SW 1271 (cell line): Measurements from ENCODE around the gene ACVR2A.

ENCODE experiments used
- DNase-seq, 2 experiments: peaks; one replicate each; lab custom pipeline; 2025; lab: John Stamatoyannopoulos, UW

Gene ACVR2A

DNA sequence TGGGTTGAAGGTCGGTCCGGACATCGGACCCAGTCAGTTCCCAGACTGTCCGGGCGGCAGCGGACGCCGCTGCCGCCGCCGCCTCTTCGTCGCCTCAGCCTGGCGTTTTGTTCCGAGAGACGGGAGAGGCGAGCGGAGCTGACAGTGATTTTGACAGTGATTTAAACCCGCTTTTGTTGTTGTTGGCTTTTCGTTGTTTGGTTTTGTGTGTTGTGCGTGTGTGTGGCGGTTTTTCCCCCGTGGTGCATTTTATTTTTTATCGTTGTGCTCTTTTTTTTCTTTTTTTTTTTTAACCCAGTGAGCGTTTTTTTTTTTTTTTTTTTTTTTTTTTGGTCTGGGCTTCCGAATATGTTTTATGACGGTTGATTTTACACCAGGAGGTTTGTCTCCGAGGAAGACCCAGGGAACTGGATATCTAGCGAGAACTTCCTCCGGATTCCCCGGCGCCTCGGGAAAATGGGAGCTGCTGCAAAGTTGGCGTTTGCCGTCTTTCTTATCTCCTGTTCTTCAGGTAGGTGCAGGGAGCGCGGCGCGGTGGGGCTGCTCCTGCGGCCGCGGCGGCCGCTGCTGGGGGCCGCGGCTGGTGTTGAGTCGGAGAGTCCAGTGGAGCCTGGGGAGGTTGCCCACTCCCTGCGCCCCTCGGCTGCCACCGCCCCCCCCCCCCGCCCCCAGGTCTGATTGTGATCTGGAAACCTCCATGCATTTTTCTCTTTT, at the start of gene ACVR2A:
Gene ACVR2A, plus strand, starts transcription at position 333 of the 714 bp plus-strand sequence. Its CDS starts 124 bp downstream, at position 457.
- DNase-seq: peak in 1 of 2 experiments; percentile 60

DNA sequence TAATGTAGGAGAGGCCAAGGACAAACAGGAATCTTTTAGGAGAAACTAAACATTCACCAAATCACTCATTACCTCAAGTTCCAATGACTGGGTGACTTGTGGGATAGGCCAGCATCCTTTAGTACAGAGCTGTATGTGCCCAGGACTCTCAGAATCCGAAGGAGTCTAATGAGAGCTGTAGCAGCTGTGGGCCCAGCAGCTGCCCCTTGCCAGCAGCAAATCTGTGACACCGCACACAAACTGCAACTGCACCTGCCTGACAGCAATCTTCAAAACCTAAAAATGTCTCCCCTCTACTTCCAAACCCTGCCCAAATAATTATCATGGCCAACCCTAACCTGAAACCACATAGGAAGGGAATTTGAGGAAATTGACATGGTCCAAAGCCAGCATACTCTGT, 44.5 kb upstream of the ACVR2A start:
- DNase-seq: no peak

DNA sequence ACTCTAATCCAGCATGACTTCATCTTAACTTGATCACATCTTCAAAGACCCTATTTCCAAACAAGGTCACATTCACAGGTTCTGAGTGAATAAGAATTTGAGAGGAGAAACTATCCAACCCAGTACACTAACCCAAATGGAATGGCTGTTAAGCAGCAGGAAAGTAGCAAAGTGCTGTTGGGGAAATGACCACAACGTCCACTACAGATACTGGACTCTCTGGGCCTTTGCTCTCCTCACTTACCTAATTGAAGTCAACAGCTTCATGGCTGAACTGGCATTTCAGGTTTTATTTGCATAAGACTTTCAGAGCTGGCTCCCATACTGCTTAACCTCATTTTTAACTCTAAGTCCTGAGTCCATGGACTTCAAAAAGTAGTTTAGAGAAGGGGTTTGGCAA, 38.0 kb upstream of the ACVR2A start:
- no peak for DNase-seq

DNA sequence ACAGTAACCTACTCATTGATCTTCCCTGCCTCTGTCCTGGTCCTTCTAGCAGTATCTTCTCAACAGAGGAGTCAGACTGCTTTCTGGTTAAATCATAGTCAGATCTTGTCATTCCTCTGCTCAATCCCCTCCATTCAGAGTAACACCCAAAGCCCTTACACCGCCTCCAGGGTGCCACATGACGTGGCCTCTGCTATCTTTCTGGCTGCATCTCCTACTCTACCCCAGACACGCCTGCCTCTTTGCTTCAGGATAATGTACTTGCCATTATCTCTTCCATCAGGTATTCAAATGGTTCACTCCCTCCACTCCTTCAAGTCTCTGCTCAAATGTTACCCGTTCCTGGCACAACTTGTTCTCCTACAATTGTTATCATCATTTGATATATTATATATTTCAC, 36.3 kb upstream of the ACVR2A start:
- no peak for DNase-seq

DNA sequence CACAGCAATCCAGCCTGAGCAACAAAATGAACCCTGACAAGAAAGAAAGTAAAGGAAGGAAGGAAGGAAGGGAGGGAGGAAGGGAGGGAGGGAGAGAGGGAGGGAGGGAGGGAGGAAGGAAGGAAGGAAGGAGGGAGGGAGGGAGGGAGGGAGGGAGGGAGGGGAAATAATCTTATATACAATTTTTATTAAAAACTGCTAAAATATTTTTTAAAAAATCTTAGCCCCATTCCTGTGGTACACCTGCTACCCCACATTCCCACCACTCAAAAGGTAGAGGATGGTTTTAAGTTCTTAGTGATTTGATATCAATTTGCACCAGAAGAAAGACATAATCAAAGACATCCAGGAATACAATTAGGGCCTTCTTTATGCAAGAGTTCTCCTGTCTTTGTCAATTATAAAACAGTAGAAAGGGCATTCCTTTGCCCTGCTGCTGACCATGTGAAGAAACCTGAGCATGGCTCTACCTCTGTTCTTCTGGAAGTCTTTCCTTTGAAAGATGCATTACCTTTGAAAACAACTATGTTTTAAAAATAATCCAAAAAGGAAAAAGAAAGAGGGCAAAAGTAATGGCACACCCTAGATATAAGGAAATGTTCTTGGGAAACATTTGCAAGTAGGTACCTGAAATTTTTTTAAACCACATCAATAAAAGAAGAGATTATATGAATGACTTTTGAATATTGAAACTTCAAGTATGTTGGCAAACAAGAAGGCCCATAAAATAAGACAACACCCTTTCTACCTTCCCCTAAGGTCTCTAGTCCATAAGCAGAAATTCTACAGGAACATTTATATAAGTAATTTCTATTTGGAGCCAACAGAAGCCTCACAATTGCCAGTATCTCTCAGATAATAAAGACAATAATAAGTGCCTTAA, 33.7 kb upstream of the ACVR2A start:
- DNase-seq: no peak

DNA sequence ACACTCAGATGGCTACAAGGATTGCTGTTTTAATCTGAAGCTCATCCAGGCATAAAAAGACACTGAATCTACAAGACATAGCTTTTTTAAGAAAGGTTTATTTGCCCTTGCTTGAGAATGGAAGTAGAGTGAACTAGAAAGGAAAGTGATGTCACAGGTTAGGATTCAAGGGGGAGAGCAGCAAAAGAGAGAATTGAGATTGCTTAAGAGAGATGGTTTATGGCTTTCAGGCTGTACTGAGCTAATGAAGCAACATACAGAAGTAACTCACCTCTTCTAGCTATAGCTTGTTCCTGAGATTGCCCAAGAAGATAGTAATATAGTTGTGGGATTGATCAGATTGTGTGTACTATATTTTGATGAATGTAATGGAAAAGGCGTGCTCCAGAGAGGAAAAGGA, 26.1 kb upstream of the ACVR2A start:
- no peak for DNase-seq

DNA sequence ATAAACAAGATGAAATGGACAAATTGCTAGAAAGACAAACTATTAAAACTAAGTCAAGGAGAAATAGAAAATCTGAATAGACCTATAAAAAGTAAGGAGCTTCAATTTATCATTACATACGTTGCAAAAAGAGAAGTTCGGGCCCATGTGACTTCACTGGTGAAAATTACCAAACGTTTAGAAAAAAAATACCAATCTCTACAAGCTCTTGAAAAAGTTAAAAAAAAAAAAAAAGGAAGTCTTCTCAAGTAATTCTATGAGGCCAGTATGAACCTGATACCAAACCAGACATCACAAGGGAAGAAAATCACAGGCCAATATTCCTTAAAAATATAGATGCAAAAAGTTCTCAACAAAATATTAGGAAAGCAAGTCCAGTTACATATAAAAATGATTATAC, 20.2 kb upstream of the ACVR2A start:
- no peak for DNase-seq

DNA sequence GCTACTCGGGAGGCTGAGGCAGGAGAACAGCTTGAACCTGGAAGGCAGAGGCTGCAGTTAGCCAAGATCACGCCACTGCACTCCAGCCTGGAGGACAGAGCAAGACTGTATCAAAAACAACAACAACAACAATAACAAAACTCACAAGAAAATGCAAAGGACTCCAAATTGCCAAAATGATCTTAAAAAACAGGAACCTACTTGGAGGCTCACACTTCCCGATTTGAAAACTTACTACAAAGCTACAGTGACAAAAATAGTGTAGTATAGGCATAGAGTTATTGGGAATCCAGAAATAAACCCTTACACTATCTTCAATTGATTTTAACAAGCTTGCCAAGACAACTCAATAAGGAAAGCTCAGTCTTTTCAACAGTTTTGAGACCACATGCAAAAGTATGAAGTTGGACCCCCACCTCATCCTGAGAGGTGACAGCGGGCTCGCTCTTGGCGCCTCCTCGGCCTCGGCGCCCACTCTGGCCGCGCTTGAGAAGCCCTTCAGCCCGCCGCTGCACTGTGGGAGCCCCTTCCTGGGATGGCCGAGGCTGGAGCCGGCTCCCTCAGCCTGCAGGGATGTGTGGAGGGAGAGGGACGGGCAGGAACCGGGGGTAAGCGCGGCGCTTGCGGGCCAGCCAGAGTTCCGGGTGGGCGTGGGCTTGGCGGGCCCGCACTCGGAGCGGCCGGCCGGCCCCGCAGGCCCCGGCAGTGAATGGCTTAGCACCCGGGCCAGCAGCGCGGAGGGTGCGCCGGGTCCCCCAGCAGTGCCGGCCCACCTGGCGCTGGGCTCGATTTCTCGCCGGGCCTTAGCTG, 18.3 kb upstream of the ACVR2A start:
- DNase-seq: no peak

DNA sequence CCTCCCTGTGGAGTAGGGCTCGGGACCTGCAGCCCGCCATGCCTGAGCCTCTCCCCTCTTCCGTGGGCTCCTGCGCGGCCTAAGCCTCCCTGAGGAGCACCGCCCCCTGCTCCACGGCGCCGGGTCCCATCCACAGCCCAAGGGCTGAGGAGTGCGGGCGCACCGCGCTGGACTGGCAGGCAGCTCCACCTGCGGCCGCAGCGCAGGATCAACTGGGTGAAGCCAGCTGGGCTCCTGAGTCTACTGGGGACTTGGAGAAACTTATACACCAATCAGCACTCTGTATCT, 17.8 kb upstream of the ACVR2A start:
- no peak for DNase-seq

DNA sequence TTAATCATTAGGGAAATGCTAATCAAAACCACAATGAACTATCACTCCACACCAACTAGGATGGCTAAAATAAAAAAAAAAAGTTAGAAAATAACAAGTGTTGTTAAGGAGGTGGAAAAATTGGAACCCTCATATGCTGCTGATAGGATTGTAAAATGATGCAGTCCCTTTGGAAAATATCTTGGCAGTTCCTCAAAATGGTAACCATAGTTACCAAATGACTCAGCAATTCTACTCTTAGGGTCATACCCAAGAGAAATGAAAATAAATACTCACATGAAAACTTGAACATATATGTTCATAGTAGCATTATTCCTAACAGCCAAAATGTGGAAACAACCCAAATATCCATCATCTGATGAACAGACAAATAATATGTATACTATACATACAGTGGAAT, 15.7 kb upstream of the ACVR2A start:
- peak in 1 of 2 experiments; percentile 15 for DNase-seq

DNA sequence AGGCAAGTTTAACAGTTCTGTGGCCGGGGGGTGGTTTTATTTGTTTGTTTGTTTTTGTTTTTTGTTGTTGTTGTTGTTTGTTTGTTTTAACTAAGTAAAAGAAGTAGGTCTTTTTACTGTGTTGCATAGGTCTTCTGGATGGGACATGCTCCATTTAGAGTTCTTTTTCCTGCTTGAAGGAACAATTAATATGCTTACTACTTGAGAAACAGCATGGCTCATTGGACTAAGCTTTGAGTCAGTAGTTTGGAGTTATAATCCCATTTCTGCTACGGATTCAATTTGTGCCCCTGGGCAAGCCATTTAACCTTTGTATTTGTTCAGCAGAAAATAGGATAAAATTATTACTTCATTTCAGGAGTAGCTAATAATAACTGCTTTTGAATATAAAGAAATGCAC, 8.7 kb upstream of the ACVR2A start:
- no peak for DNase-seq

DNA sequence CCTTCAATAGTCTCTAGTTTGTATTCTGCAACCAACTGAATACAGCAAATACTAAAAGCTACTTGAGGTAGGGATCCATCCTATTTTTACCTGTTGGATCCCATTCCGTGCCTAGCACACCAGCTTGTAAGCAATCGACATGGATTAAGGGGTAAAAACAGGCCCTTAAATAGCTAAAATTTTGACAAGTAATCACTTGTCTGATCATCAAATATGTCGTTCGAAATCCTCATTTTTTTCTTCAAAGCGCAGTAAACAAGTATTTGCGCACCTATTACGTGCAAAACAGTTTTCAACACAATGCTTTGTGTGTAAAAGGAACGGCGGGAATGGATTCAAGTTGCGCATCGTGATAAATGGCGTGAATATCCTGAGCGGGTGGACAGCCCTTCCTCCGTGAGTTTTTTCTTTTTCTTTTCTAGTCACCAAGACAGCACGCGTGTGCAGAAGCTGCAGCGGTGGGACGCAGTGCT, 1.4 kb upstream of the ACVR2A start:
- no peak for DNase-seq

DNA sequence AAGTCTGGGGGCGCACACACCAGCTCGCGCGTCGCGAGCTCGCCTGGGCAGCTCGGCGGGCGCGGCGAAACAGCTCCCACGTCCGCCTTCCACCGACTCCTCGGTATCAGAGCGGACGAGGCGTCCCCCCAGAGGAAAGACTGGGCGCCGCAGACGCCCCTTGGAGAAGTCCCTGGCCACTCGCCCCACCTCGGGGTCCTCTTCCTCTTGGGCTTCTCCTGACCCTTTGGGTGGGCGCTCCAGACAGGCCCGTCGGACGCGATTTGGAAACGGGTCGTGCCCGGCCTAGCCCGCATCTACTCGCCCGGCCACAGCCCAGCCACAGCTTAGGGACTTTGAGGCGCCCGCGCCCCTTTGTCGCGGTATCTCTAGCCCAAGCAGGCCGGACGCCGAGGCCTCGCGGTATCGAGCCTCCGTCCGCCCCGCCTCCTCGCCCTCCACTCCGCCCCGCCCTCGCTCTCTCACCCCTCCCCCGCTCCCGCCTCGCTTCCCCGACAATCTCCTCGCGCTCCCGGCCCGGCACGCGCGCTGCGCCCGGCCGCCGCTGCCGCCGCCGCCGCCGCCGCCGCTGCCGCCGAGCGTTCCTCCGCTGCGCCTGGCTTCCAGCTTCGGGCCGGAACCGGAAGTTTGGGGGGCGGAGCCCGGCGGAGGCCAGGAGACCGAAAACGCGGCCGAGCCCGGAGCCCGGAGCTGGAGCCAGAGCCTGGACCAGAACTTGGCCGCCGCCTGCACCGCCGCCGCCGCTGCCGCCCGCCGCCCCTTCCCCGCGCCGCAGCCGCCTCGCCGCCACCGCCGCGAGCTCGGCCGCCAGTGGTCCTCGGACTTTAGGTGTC, 749 bp upstream of the ACVR2A start:
- peak; percentile 53 to 85 for DNase-seq

DNA sequence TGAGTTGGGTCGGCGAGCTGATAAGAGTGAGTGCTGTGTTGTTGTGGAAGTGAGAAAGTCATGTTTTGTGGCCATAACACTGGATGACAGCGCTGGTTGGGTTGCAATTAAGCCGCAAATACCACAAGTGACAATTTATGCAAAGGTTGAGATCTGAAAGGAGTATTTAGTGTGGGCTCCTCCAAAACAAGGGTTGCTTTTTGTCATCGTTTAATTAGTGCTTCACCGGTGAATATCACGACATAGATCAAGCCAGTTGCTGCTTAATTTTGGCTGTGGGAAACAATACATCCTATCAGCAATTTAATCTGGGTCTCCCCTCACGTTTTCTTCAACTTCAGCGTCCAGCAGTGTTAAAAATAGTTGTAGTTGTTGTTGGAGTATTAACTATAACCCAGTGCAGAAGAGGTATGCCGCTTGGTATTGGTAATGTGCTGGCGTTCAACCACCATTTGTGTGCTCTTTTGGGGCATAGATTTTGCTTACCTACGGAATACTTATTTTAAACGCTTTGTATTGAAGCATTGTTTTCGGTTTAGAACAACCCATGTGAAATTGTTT, 662 bp downstream of the ACVR2A start:
- DNase-seq: no peak

DNA sequence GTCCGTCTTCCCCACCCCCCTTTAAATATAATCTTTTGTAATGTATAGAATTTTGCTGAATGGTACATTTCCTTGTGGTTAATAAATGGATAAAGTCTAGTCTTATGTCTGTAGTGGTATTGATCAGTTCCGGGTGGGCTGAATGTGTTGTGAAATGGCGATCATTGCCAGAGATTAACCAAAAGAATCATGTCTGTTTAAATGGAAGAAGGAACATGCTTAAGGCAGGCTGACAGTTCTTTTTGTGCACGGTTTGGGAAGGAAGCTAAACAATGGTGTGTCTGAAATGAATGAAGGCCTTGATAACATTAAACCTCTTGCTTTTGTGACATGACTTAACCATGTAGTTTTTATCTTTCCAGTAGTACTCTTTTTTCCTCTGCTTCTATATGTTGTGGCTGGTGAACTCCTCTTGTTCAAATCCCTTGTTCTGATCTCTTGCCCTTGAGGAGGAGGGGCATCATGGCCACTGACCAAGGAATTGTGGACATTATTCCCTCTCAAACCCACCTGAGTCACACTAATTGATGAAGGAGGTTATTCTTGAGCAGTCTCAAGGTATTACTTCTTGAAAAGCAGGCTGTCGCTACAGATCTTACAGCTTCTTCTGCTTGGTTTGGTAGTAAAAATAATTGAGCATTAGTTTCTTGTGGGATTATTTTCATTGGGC, 1.7 kb downstream of the ACVR2A start:
- DNase-seq: no peak

DNA sequence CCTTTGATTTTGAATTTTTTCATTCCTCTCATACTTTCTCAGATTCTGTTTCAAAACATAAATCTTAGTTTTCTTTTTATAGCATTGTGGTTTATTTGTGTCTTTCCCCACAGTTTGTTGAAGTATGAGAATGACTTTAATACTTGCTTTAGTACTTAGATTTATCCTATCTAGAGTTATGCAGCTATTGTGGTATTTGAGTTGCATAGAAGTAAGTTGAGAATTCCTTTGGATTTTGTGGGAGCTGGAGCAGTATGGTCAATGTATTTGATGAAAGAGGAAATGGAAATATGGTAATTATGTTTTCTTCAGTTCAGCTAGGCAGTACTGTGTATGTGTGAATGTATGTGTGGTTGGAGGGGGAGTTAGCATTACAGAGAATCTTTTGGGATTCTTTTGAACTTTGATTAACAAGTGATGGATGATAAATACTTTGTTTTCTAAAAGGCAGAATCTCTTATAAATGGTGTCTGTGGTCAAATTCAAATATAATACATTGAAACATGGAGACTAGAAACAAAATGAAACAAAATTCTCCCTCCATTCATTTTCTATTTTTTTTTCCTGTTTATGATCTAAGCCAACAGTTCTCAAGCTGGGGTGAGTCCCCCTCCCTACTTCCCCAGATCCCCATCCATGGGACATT, 3.0 kb downstream of the ACVR2A start:
- DNase-seq: no peak

DNA sequence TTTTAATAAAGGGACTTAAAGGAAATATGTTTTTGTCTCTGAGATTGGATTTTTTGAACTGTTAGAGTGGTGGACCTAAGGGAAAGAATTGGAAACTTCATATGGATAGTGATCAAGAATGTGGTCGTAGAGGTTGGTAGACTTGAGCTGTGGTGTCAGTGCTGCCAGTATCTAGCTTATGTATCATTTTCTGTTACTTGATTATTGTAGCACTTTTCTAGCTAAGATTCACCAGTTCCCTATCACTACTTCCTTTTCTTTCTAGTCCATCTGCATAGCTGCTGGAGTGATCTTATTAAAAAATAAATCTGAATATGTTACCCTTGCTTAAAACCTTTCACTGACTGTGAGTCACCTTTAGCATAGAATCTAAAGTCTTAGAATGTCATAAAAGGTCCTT, 6.0 kb downstream of the ACVR2A start:
- no peak for DNase-seq

DNA sequence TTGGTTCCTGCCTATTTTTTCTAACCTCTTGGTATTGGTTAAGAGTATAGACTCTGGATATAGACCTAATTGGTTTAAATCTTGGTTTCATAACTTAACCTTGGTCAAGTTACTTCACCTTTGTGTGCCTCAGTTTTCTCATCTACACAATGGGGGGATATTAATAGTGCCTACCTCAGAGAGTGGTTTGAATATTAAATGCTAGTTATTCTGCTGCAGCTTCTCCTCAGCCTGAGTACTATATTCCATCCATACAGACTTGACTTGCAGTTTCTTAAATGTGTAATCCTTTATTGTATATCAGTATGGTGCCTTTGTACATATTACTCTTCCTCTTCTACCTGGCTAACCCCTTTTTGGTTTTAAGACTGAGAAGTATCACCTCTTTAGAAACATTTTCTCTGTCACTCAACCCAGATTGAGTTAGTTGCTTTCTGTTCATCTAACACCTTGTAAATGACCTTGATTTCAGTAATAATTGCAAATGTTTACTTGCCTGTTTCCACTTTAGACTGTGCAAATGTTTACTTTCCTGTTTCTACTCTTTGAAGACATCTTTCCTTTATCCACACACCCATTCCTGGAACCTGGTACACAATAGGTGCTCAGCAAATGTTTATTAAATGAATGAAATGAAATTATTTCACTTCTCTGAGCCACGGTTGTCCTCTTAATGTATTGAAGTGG, 6.6 kb downstream of the ACVR2A start:
- DNase-seq: no peak

DNA sequence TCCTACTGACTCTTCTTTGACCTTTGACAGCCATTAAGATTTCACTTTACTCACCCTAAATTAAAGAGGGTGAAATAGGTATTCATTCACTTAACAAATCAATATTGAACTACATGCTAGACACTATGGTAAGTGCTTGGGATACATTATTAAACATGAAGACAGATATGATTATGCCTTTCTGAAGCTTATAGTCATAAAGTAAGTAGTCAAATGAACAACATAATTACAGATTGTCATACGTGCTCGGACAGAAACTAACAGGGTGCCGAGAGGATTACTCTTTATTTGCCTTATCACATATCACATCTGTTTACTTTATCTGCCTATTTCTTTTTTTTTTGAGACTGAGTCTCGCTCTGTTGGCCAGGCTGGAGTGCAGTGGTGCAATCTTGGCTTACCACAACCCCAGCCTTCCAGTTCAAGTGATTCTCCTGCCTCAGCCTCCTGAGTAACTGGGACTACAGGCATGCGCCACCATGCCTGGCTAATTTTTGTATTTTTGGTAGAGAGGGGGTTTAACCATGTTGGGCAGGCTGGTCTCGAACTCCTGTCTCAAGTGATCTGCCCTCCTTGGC, 9.8 kb downstream of the ACVR2A start:
- DNase-seq: no peak
